Neural progenitor cell (in vitro differentiated cells): ENCODE data around the gene SQOR. TPM values are rescaled to one million over a fixed set of nuclear protein-coding genes. Genes with fewer than 3 reads are reported as not detected.
A peak's percentile ranks its signal among the peaks of the same experiment; 100 is the strongest.

Experiments
- DNase-seq: peaks from one replicate; pipeline ENCODE4 v3.0.0-alpha.2; 2016; ENCODE audit warnings: low spot score
- H2AFZ ChIP-seq: fragments of 200-600 bp; sonication (generic); replicated peaks from 2 replicates; pipeline ENCODE4 v1.6.1; 2016; ENCODE audit warnings: antibody characterized with exemption
- H3F3A ChIP-seq: fragments of 200-600 bp; sonication (generic); 2 replicates; pipeline ENCODE4 v1.6.1; 2016; ENCODE audit warnings: antibody characterized with exemption, low read depth
- H3K27ac ChIP-seq: fragments of 200-600 bp; sonication (generic); 2 replicates; pipeline ENCODE4 v1.5.1; 2016; ENCODE audit warnings: mild to moderate bottlenecking
- H3K27me3 ChIP-seq: fragments of 200-600 bp; sonication (generic); 2 replicates; pipeline ENCODE4 v1.6.1; 2016; ENCODE audit warnings: mild to moderate bottlenecking, moderate library complexity
- H3K36me3 ChIP-seq: fragments of 200-600 bp; sonication (generic); 2 replicates; pipeline ENCODE4 v1.5.1; 2016
- H3K4me1 ChIP-seq: fragments of 200-600 bp; sonication (generic); 2 replicates; pipeline ENCODE4 v1.6.1; 2016; ENCODE audit warnings: mixed run types
- H3K4me2 ChIP-seq: fragments of 200-600 bp; sonication (generic); 2 replicates; pipeline ENCODE4 v1.6.1; 2016
- H3K4me3 ChIP-seq: fragments of 200-600 bp; sonication (generic); 2 replicates; pipeline ENCODE4 v1.5.1; 2016
- H3K79me2 ChIP-seq: fragments of 200-600 bp; sonication (generic); 2 replicates; pipeline ENCODE4 v1.6.1; 2016; ENCODE audit warnings: low read depth
- H3K9ac ChIP-seq: fragments of 200-600 bp; sonication (generic); 2 replicates; pipeline ENCODE4 v1.6.1; 2016
- H3K9me3 ChIP-seq: fragments of 200-600 bp; sonication (generic); 2 replicates; pipeline ENCODE4 v1.5.1; 2016; ENCODE audit warnings: low read depth
- H4K20me1 ChIP-seq: fragments of 200-600 bp; sonication (generic); 2 replicates; pipeline ENCODE4 v1.6.1; 2016; ENCODE audit warnings: low read depth
- H3K27ac Mint-ChIP-seq: 3 replicates; pipeline ENCODE4 v1.8.0; 2021; ENCODE audit warnings: mixed read lengths
- H3K27me3 Mint-ChIP-seq: 2 replicates; pipeline ENCODE4 v1.8.0; 2022; ENCODE audit warnings: low read depth, mild to moderate bottlenecking, inconsistent platforms, moderate library complexity, mixed read lengths; ENCODE audit not compliant: insufficient read depth
- H3K36me3 Mint-ChIP-seq: 3 replicates; pipeline ENCODE4 v1.8.0; 2021; ENCODE audit warnings: mixed read lengths
- H3K4me1 Mint-ChIP-seq: 3 replicates; pipeline ENCODE4 v1.8.0; 2021; ENCODE audit warnings: mixed read lengths
- H3K4me3 Mint-ChIP-seq: 3 replicates; pipeline ENCODE4 v1.8.0; 2021; ENCODE audit warnings: mild to moderate bottlenecking, moderate library complexity, mixed read lengths
- H3K9me3 Mint-ChIP-seq: 3 replicates; pipeline ENCODE4 v1.8.0; 2020; ENCODE audit warnings: mixed read lengths
- CTCF ChIP-seq: fragments of 200-600 bp; sonication (generic); IDR thresholded peaks from 2 replicates; pipeline ENCODE4 v1.5.1; 2017; ENCODE audit warnings: antibody characterized with exemption, mild to moderate bottlenecking
- EZH2 ChIP-seq: fragments of 200-600 bp; sonication (generic); IDR thresholded peaks from 2 replicates; pipeline ENCODE4 v1.6.1; 2017; ENCODE audit warnings: antibody characterized with exemption, mild to moderate bottlenecking, moderate library complexity
- EZH2phosphoT487 ChIP-seq: fragments of 200-600 bp; sonication (generic); IDR thresholded peaks from 2 replicates; pipeline ENCODE4 v1.6.1; 2017; ENCODE audit warnings: antibody characterized with exemption
- total RNA-seq: library from RNA; depleted of rRNA; stranded (reverse); fragments of >200 nt; gene quantifications from 2 replicates; pipeline ENCODE4 v1.2.3, GENCODE V29; 2015; ENCODE audit warnings: low replicate concordance

The SQOR gene
- total RNA-seq, 1 donor from 2014 or later, result 0.73 TPM

- Histone ChIP-seq H3K27ac (no peak overlapping the region), H3K4me3 (no peak overlapping the region), H3K79me2 (no peaks in the 10 kb centered on the region), H3K36me3 (no peaks in the 10 kb centered on the region), H3K27me3 (peaks cover 11% of the 10 kb centered on the region), H4K20me1 (no peaks in the 10 kb centered on the region), H2AFZ (no peak overlapping the region), H3K4me1 (peaks cover under 1% of the 10 kb centered on the region), H3K9me3 (no peaks in the 10 kb centered on the region), H3K9ac (no peak overlapping the region), H3F3A (peaks cover 6% of the 10 kb centered on the region), H3K4me2 (no peak overlapping the region)
- H3K4me3 Mint-ChIP-seq, result no peak overlapping the region
- H3K4me1 Mint-ChIP-seq, result peaks cover 15% of the 10 kb centered on the region
- H3K27ac Mint-ChIP-seq, result no peak overlapping the region
- DNase-seq, result no peak
- peaks cover 8% of the 10 kb centered on the region for H3K9me3 Mint-ChIP-seq
- peaks cover 10% of the 10 kb centered on the region for H3K27me3 Mint-ChIP-seq
- TF ChIP-seq EZH2 (no peak), EZH2phosphoT487 (no peak), CTCF (no peak)
- no peaks in the 10 kb centered on the region for H3K36me3 Mint-ChIP-seq
Observed at GRCh38 chr15:45701108-45701507, 66.3 kb downstream of the SQOR start.

GRCh38 chr15:45702041-45702440 is 67.2 kb downstream of the SQOR start:
- Histone ChIP-seq H3K9me3 (no peaks in the 10 kb centered on the region), H3F3A (peaks cover 6% of the 10 kb centered on the region), H3K27ac (no peak overlapping the region), H3K9ac (no peak overlapping the region), H3K79me2 (no peaks in the 10 kb centered on the region), H2AFZ (no peak overlapping the region), H3K4me3 (no peak overlapping the region), H3K4me1 (peaks cover 2% of the 10 kb centered on the region), H3K4me2 (no peak overlapping the region), H4K20me1 (no peaks in the 10 kb centered on the region), H3K27me3 (peaks cover 11% of the 10 kb centered on the region), H3K36me3 (no peaks in the 10 kb centered on the region)
- no peak for DNase-seq
- peaks cover 10% of the 10 kb centered on the region for H3K27me3 Mint-ChIP-seq
- H3K4me1 Mint-ChIP-seq, result peaks cover 17% of the 10 kb centered on the region
- no peak overlapping the region for H3K4me3 Mint-ChIP-seq
- H3K36me3 Mint-ChIP-seq, result no peaks in the 10 kb centered on the region
- H3K27ac Mint-ChIP-seq, result no peak overlapping the region
- TF ChIP-seq EZH2phosphoT487 (no peak), EZH2 (no peak), CTCF (no peak)
- H3K9me3 Mint-ChIP-seq, result peaks cover 8% of the 10 kb centered on the region

- H3K4me2 ChIP-seq, result peak overlapping the region; percentile 92
- peak overlapping the region; percentile 53 for H2AFZ ChIP-seq
- no peak overlapping the region for H3K9ac ChIP-seq
- H3K4me3 ChIP-seq, result peak overlapping the region; percentile 70
- H3K27me3 Mint-ChIP-seq, result peaks cover 8% of the 10 kb centered on the region
- peak overlapping the region; percentile 69 for H3K4me3 Mint-ChIP-seq
- H3K36me3 ChIP-seq, result no peaks in the 10 kb centered on the region
- peaks cover 2% of the 10 kb centered on the region for H3K4me1 ChIP-seq
- TF ChIP-seq CTCF (peak; percentile 51), EZH2phosphoT487 (no peak), EZH2 (no peak)
- peaks cover 6% of the 10 kb centered on the region for H3F3A ChIP-seq
- peaks cover 17% of the 10 kb centered on the region for H3K4me1 Mint-ChIP-seq
- H3K79me2 ChIP-seq, result no peaks in the 10 kb centered on the region
- no peak overlapping the region for H3K27ac ChIP-seq
- H4K20me1 ChIP-seq, result no peaks in the 10 kb centered on the region
- DNase-seq, result peak; percentile 41
- no peaks in the 10 kb centered on the region for H3K36me3 Mint-ChIP-seq
- no peak overlapping the region for H3K27ac Mint-ChIP-seq
- H3K9me3 ChIP-seq, result no peaks in the 10 kb centered on the region
- no peaks in the 10 kb centered on the region for H3K9me3 Mint-ChIP-seq
- H3K27me3 ChIP-seq, result peaks cover 11% of the 10 kb centered on the region
Observed at GRCh38 chr15:45703670-45704328, 69.0 kb downstream of the SQOR start.
